Activated T-helper 17 cell treated with anti-CD3 and anti-CD28 coated beads, Interleukin-2, amount 50 U/mL, for 72 hours (primary cell): ENCODE measurements around the gene ACLY. TPM values are rescaled to one million over a fixed set of nuclear protein-coding genes. Genes with fewer than 3 reads are reported as not detected.
A peak's percentile ranks its signal among the peaks of the same experiment; 100 is the strongest.

Source experiments
- ATAC-seq: fragments of 150-1000 bp; cut with Tn5 transposase; replicated peaks from 2 replicates; pipeline ENCODE4 v1.10.0; 2021; ENCODE audit warnings: mild to moderate bottlenecking, moderate library complexity
- H3K27ac Mint-ChIP-seq: one replicate; pipeline ENCODE4 v1.8.0; 2022; ENCODE audit warnings: mixed read lengths
- H3K27me3 Mint-ChIP-seq: one replicate; pipeline ENCODE4 v1.8.0; 2022; ENCODE audit warnings: mixed read lengths
- H3K36me3 Mint-ChIP-seq: one replicate; pipeline ENCODE4 v1.8.0; 2022; ENCODE audit warnings: low read depth, mild to moderate bottlenecking, mixed read lengths
- H3K4me1 Mint-ChIP-seq: one replicate; pipeline ENCODE4 v1.8.0; 2022; ENCODE audit warnings: mixed read lengths
- H3K4me3 Mint-ChIP-seq: one replicate; pipeline ENCODE4 v1.8.0; 2022; ENCODE audit warnings: mild to moderate bottlenecking, mixed read lengths
- H3K9me3 Mint-ChIP-seq: one replicate; pipeline ENCODE4 v1.8.0; 2022; ENCODE audit warnings: mixed read lengths
- total RNA-seq, 2 donors: library from RNA; stranded (reverse); gene quantifications; one replicate each; pipeline ENCODE4 v1.2.3, GENCODE V29; 2022

ACLY gene
- total RNA-seq, 2 donors from 2014 or later: 95.4 to 222 TPM

GRCh38 chr17:41910701-41911391 is 7.9 kb downstream of the ACLY start:
- Mint-ChIP-seq H3K4me3 (no peak overlapping the region), H3K27ac (no peak overlapping the region), H3K9me3 (no peaks in the 10 kb centered on the region), H3K4me1 (peaks cover 14% of the 10 kb centered on the region), H3K27me3 (no peaks in the 10 kb centered on the region), H3K36me3 (peaks cover 85% of the 10 kb centered on the region)
- no peak for ATAC-seq

- Mint-ChIP-seq H3K27ac (no peak overlapping the region), H3K4me3 (no peak overlapping the region), H3K9me3 (no peaks in the 10 kb centered on the region), H3K4me1 (peaks cover 10% of the 10 kb centered on the region), H3K27me3 (no peaks in the 10 kb centered on the region), H3K36me3 (peaks cover 93% of the 10 kb centered on the region)
- no peak for ATAC-seq
These were observed 9.7 kb downstream of the ACLY start for GRCh38 chr17:41909088-41909487.

- Mint-ChIP-seq H3K27ac (no peak overlapping the region), H3K27me3 (no peaks in the 10 kb centered on the region), H3K4me3 (no peak overlapping the region), H3K36me3 (peaks cover 94% of the 10 kb centered on the region), H3K9me3 (no peaks in the 10 kb centered on the region), H3K4me1 (peaks cover 6% of the 10 kb centered on the region)
- no peak for ATAC-seq
These were observed 10.9 kb downstream of the ACLY start for GRCh38 chr17:41907633-41908539.

GRCh38 chr17:41907185-41907556 is 11.6 kb downstream of the ACLY start:
- Mint-ChIP-seq H3K4me3 (no peak overlapping the region), H3K27me3 (no peaks in the 10 kb centered on the region), H3K36me3 (peaks cover 92% of the 10 kb centered on the region), H3K9me3 (no peaks in the 10 kb centered on the region), H3K27ac (no peak overlapping the region), H3K4me1 (no peaks in the 10 kb centered on the region)
- ATAC-seq: no peak

- no peaks in the 10 kb centered on the region for H3K27me3 Mint-ChIP-seq
- H3K27ac Mint-ChIP-seq: no peak overlapping the region
- H3K9me3 Mint-ChIP-seq: no peaks in the 10 kb centered on the region
- no peak overlapping the region for H3K4me3 Mint-ChIP-seq
- H3K36me3 Mint-ChIP-seq: peaks cover 92% of the 10 kb centered on the region
- no peaks in the 10 kb centered on the region for H3K4me1 Mint-ChIP-seq
- no peak for ATAC-seq
These were observed 12.1 kb downstream of the ACLY start for GRCh38 chr17:41906465-41907184.

- Mint-ChIP-seq H3K4me1 (no peaks in the 10 kb centered on the region), H3K9me3 (no peaks in the 10 kb centered on the region), H3K27me3 (no peaks in the 10 kb centered on the region), H3K27ac (no peak overlapping the region), H3K4me3 (no peak overlapping the region), H3K36me3 (peaks cover 92% of the 10 kb centered on the region)
- ATAC-seq: no peak
These were observed 13.6 kb downstream of the ACLY start for GRCh38 chr17:41905172-41905571.

GRCh38 chr17:41904242-41904841 is 14.4 kb downstream of the ACLY start:
- no peaks in the 10 kb centered on the region for H3K27me3 Mint-ChIP-seq
- H3K4me1 Mint-ChIP-seq: no peaks in the 10 kb centered on the region
- no peak overlapping the region for H3K27ac Mint-ChIP-seq
- H3K4me3 Mint-ChIP-seq: no peak overlapping the region
- no peak for ATAC-seq
- H3K36me3 Mint-ChIP-seq: peaks cover 92% of the 10 kb centered on the region
- no peaks in the 10 kb centered on the region for H3K9me3 Mint-ChIP-seq

GRCh38 chr17:41901646-41902045 is 17.1 kb downstream of the ACLY start:
- peaks cover 97% of the 10 kb centered on the region for H3K36me3 Mint-ChIP-seq
- no peaks in the 10 kb centered on the region for H3K4me1 Mint-ChIP-seq
- no peak for ATAC-seq
- no peak overlapping the region for H3K27ac Mint-ChIP-seq
- H3K27me3 Mint-ChIP-seq: no peaks in the 10 kb centered on the region
- H3K9me3 Mint-ChIP-seq: no peaks in the 10 kb centered on the region
- H3K4me3 Mint-ChIP-seq: no peak overlapping the region

- H3K4me3 Mint-ChIP-seq: no peak overlapping the region
- peaks cover 100% of the 10 kb centered on the region for H3K36me3 Mint-ChIP-seq
- ATAC-seq: no peak
- H3K27me3 Mint-ChIP-seq: no peaks in the 10 kb centered on the region
- no peaks in the 10 kb centered on the region for H3K9me3 Mint-ChIP-seq
- no peaks in the 10 kb centered on the region for H3K4me1 Mint-ChIP-seq
- no peak overlapping the region for H3K27ac Mint-ChIP-seq
These were observed 22.0 kb downstream of the ACLY start for GRCh38 chr17:41896726-41897125.

GRCh38 chr17:41895617-41896016 is 23.1 kb downstream of the ACLY start:
- Mint-ChIP-seq H3K36me3 (peaks cover 97% of the 10 kb centered on the region), H3K9me3 (no peaks in the 10 kb centered on the region), H3K4me1 (no peaks in the 10 kb centered on the region), H3K4me3 (no peak overlapping the region), H3K27me3 (no peaks in the 10 kb centered on the region), H3K27ac (peak overlapping the region; percentile 29)
- ATAC-seq: no peak

GRCh38 chr17:41894791-41895331 is 23.9 kb downstream of the ACLY start:
- Mint-ChIP-seq H3K9me3 (no peaks in the 10 kb centered on the region), H3K36me3 (peaks cover 94% of the 10 kb centered on the region)

GRCh38 chr17:41893384-41893783 is 25.4 kb downstream of the ACLY start:
- Mint-ChIP-seq H3K36me3 (peaks cover 94% of the 10 kb centered on the region), H3K9me3 (no peaks in the 10 kb centered on the region), H3K4me1 (no peaks in the 10 kb centered on the region), H3K27me3 (no peaks in the 10 kb centered on the region), H3K27ac (no peak overlapping the region), H3K4me3 (no peak overlapping the region)
- no peak for ATAC-seq

More at GRCh38 chr17:41894791-41895331, 23.9 kb downstream of the ACLY start:
- no peak overlapping the region for H3K27ac Mint-ChIP-seq
- ATAC-seq: no peak
- no peaks in the 10 kb centered on the region for H3K27me3 Mint-ChIP-seq
- no peaks in the 10 kb centered on the region for H3K4me1 Mint-ChIP-seq
- H3K4me3 Mint-ChIP-seq: no peak overlapping the region

GRCh38 chr17:41892021-41892376 is 26.8 kb downstream of the ACLY start:
- Mint-ChIP-seq H3K4me3 (no peak overlapping the region), H3K27ac (no peak overlapping the region), H3K4me1 (no peaks in the 10 kb centered on the region), H3K36me3 (peaks cover 94% of the 10 kb centered on the region), H3K27me3 (no peaks in the 10 kb centered on the region), H3K9me3 (no peaks in the 10 kb centered on the region)
- no peak for ATAC-seq
